ENCODE results near the gene GNG7.
"Not testable (repeated sequence)": the region's sequence is repeated elsewhere in the genome, so short reads cannot be mapped to it uniquely, and the experiment has no call there.

The GNG7 gene

DNA sequence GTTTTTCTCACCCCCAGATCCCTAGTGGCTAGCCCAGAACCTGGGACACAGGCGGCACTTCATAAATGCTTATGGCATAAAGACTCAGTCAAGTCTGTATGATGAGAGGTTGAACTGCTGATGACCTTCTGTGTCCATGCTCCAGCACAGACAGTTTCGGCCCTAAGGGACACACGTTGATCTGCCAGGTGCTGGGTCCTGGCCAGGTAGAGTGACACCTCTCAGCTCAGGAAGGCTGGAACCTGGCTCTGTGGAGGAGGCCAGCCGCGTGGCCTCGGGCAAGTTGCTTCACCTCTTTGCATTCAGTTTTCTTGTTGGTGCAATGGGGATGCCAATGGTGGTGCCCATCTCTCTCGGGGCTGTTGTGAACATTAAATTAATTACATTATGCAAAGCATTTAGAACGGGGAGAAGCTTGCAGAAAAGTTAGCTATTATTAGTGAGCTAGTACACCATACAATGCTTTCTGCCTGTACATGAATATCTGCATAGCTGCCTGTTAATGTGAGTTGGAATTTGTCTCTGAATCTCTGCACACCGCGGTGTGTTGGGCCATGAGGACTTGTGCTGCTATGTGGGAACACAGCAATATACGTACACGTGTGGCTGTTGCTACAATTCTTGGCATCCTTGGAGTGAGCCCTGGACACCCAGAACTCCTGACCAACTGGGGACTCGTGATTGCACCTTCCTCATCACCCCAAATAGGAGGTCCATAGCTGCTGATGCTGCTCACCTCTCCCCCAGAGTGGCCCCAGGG is 218.1 kb downstream of the GNG7 start:
- no peak for DNase-seq

DNA sequence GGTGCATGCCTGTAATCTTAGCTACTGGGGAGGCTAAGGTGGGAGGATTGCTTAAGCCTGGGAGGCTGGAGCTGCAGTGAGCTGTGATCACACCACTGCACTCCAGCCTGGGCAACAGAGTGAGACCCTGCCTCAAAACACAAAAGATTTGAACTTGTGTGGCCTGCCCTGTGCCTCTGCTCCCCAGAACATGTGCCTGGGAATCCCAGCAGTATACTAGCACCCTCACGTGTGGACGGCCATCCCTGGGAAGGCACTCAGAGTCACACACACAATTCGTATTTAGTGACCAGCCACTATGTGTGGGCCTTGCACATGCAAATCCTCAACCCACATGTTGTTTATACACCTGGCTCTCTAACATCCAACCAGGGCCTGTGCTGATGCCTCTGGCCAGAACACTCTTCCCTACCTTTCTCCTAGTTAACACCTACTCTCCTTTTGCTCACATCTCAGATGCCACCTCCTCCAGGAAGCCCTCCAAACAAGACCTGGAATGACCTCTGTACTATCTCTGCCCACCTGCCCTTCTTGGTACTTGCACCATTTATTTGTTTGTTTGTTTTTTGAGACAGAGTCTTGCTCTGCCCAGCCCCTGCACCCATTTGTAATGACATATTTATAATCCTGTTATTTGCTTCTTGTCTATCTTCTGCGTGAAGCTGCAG is 218.9 kb downstream of the GNG7 start:
- DNase-seq = no peak

DNA sequence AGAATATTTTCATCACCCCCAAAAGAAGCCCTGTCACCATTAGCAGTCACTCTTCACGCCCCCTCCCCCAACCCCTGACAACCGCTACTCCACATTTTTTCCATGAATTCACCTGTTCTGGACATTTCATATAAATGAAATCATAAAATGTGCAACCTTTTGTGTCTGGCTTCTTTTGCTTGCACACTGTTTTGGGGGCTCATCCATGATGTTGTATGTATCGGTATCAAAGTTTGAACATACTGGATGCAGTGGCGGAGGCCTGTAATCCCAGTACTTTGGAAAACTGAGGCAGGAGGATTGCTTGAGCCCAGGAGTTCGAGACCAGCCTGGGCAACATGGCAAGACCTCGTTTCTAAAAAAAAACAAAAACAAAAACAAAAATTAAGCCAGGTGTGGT is 219.4 kb downstream of the GNG7 start:
- DNase-seq = no peak

DNA sequence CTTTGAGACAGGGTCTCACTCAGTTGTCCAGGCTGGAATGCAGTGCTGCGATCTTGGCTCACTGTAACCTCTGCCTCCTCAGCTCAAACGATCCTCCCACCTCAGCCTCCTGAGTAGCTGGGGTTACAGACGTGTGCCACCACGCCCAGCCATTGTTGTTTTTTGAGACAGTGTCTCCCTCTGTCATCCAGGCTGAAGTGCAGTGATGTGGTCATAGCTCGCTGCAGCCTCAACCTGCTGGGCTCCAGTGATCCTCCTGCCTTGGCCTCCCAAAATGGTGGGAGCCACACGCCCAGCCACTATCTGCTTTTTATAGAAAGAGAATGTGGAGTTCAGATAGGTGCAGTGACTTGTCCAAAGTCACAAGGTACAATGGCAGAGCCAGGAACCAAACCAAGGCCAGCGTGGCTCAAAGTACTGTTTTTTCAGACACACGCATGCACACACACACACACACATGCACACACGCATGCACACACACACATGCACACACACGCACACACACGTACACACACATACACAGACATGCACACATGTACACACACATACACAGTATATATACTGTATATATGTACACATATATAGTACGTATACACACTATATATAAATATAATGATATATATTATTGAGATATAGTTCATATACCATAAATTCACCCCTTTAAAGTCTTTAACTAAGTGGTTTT is 220.0 kb downstream of the GNG7 start:
- no peak for DNase-seq

DNA sequence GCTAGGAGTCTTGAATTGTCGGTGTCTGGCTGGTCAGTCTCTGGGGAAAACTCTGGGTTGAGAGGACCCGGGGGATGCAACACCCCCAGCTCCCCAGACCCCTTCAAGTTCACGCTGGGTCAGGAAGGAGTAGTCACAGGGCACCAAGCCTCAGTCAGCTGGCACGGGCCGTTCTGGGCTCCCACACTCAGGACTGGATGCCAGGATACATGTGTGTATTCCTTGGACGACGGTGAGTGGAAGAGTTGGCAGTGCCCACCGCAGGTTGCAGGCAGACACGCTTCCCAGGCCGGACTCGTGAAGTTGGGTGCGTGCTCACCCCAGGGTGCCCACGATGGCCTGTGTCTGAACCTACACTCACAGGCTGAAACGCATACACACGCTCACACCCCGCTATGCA is 221.0 kb downstream of the GNG7 start:
- DNase-seq = no peak

DNA sequence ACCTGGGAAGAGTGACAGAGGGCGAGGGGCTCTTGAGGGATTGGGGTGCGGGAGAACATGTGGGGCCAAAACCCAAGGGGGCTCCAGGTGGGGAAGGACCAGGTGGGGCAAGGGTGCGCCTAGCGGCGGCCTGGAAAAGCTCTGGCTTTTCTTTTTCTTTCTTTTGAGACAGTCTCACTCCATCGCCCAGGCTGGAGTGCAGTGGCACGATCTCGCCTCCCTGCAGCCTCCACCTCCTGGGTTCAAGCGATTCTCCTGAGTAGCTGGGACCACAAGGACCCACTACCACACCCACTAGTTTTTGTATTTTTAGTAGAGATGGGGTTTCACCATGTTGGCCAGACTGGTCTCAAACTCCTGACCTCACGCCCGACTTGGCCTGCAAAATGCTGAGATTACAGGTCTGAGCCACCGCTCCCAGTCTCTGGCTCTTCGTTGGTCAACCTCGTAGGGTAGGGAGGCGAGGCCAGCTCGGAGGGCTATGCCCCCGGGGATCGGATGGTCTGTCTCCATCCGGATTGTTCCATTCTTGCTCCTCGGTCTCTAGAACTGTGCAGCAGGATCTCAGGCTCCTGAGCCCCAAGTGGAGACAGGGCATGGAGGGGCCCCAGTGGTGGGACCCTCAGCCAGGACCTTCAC is 222.8 kb downstream of the GNG7 start:
- no peak for DNase-seq

DNA sequence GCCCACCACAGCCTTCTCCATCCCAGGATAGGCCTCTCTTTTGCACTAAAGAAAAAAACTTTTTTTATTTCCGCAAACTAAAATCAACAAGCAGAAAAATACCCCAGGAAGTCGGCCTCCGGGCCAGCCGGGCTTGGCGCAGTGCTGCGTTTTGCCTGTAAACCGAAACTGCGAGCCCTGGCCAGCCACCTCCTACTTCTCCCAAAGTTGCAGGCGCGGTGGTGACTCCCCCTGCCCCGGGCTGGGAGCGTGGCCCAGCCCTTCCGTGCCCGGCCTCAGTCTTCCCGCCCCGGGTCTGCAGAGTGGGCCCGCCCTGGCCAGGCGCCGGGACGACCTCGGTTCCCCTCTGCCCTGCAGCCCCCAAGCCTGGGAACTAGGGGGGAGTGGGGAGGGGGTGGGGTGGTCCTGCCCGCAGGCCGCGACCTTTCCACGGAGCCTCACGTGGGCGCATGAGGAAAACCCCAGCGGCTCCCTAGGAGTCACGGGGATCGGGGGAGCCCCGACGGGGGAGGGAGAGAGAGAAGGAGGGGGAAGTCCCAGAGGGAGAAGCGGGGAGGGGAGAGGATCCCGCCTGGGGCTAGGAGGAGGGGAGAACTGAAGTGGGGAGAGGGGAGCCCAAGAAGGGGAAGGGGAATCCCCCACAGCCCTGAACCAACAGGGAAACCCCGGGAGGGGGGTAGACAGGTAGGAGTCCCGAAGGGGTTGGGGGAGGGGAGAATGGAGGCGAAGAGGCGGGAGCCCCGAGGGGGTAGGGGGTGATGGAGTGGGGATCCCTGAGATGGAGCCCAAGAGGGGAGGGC is 223.5 kb downstream of the GNG7 start:
- no peak for DNase-seq

DNA sequence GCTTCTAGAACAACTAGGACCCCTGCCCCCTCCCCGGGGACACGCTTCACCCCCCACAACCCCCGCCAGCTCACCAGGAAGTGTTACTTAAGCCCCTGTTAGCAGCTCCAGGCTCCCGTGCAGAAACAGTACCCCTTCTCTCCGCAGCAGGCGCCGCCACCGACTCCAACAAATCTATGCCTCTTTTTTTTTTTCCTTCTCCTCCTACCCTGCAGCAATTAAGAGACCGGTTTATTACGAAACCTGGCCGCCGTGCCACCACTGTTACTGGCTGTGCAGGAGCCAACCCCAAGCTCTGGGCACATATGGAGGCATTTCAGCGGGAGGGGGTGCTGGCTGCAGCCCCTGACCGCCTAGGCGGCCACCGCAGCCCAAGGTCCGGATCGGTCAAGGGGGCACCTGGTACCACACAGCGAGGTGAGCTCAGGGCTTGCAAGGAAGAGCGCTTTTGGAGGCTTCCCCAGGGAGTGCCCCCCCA is 224.2 kb downstream of the GNG7 start:
- peak; percentile 67 for DNase-seq

DNA sequence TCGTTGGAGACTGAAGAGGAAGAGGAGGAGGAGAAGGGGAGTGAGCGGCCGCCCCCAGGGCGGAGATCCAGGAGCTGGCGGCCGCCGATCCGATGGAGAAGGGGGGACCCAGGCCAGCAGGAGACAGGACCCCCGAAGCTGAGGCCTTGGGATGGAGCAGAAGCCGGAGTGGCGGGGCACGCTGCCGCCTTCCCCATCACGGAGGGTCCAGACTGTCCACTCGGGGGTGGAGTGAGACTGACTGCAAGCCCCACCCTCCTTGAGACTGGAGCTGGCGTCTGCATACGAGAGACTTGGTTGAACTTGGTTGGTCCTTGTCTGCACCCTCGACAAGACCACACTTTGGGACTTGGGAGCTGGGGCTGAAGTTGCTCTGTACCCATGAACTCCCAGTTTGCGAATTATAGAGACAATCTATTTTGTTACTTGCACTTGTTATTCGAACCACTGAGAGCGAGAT is 224.7 kb downstream of the GNG7 start:
- peak; percentile 42 for DNase-seq

DNA sequence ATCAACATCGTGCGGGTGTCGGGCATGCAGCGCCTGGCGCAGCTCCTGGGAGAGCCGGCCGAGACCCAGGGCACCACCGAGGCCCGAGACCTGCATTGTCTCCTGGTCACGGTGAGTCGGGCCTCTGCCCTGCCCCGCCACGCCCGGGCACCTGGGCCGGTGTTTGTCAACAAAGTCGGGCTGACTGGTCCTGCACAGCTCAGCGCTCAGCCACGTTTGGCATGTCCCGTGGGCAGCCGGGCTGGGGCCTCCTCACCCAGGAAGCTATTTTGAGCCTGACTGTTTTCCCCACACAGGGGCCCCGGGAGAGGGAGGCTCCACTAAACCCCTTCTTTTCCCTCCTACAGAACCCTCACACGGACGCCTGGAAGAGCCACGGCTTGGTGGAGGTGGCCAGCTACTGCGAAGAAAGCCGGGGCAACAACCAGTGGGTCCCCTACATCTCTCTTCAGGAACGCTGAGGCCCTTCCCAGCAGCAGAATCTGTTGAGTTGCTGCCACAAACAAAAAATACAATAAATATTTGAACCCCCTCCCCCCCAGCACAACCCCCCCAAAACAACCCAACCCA is 225.3 kb downstream of the GNG7 start:
- DNase-seq = peak; percentile 70

DNA sequence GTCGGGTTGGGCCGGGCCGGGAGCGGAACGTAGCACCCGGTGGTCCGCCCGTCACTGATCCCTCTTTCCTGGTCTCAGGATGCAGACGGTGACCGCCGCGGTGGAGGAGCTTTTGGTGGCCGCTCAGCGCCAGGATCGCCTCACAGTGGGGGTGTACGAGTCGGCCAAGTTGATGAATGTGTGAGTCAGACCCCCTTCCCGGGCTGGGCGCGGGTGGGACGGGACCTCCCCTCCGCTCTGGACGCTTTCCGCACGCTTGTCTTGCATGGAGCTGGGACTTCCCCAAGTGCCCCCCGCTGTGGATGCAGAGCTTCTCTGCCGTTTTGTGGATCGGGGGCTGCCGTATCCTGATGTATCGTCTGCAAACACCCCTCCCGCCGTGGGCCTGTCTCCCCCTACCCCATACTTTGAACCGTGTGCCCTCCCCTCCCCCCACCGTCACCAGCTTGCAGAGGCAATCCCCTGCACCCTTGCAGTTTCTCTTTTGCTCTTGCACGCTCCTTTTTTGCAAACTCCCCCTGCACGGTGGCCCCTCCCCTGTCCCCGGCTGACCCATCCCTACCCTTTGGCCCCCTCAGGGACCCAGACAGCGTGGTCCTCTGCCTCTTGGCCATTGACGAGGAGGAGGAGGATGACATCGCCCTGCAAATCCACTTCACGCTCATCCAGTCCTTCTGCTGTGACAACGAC is 225.9 kb downstream of the GNG7 start:
- DNase-seq = no peak

DNA sequence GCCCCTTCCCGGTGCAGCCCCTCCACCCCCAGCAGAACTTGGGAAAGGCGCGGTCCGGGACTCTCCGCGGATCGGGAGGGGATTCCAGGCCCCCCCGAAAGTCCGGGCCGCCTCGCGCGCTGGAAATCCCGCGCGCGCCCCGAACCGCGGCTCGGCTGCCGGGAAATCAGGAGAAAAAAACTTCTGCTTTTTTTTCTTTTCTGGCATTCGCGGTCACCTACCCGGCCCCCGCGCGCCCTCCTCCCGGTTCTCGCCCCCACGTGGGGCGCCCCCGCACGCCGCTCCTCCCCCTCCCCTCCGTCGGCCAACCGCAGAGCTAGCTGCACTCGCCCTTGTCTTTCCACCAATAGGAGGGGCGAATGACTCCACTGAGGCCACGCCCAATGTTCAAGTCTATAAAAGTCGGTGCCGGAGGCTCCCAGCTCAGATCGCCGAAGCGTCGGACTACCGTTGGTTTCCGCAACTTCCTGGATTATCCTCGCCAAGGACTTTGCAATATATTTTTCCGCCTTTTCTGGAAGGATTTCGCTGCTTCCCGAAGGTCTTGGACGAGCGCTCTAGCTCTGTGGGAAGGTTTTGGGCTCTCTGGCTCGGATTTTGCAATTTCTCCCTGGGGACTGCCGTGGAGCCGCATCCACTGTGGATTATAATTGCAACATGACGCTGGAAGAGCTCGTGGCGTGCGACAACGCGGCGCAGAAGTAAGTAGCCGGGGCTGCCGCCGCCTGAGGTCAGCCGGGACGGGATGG is 226.6 kb downstream of the GNG7 start, which contains the start of gene GADD45B:
GADD45B (plus strand) TSS at position 426 of the 749 bp plus-strand sequence; CDS start at position 658, 232 bp downstream.
- peak; percentile 89 for DNase-seq

DNA sequence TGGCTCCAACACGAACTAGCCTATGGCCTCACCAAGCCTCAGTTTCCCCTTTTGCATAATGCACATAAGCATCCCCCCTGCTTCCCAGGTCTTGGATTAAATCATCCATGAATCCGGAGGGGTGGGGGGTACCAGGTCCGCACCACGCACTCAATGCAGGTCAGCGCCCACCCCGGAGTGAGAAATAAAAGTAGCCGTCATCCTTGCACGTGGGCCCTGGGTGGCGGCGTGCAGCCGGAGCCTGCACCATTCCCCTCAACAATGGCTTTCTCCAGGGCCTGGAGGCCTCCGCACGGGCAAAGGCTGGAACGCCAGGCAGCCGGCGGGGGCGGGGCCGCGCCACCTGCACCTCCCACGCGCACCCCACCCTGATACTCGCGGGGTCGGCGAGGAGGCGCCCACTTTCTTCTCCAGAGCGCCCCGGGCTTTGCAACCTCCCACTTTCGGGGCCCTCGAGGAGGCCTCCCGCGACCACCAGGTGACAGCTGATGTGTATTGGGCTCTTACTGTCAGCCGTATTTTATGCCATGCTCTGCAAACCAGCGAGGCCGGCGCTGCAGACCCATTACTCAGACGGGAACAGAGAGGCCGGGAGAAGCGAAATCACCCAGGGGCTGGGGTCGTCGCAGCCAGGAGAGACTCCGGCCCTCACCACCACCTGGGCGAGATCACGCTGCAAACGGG is 227.3 kb downstream of the GNG7 start:
- DNase-seq = peak; percentile 80

DNA sequence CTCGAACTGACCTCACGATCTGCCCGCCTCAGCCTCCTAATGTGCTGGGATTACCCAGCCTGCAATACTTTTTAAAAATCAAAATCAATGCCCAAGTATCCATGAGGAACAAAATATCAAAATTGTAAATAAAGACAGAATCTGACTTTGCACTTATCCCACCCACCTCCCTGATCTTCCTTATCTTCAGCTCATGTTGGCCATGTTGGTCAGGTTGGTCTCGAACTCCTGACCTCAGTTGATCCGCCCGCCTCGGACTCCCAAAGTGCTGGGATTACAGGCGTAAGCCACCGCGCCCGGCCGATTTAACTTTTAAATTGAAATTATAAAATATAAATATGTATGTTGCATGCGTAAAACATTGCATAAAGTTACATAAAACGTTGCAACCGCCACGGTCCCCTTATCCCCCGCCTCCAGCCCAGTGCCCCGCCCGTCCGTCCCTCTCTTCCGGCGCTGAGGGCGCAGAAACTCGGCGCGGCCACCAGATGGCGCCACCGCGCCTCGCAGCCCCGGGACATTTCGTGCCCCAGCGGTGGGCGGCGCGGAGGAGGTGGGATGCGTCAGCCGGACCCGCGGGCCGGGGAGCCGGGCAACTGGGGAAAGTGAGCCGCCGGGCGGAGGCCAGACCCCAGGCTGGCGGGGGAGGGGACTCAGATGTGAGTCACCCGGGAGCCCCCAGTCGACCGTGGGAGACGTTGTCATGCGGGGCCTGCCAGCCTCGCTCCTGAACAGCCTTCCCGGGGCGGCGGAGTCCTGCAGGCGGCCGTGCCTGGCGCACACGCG is 228.1 kb downstream of the GNG7 start:
- DNase-seq = peak; percentile 89

DNA sequence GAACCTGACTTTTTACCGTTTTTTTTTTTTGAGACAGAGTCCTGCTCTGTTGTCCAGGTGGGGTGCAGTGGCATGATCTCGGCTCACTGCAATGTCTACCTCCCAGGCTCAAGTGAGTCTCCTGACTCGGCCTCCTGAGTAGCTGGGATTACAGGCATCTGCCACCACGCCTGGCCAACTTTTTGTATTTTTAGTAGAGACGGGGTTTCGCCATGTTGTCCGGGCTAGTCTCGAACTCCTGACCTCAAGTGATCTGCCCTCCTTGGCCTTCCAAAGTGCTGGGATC is 232.6 kb downstream of the GNG7 start:
- not testable (repeated sequence) for DNase-seq

DNA sequence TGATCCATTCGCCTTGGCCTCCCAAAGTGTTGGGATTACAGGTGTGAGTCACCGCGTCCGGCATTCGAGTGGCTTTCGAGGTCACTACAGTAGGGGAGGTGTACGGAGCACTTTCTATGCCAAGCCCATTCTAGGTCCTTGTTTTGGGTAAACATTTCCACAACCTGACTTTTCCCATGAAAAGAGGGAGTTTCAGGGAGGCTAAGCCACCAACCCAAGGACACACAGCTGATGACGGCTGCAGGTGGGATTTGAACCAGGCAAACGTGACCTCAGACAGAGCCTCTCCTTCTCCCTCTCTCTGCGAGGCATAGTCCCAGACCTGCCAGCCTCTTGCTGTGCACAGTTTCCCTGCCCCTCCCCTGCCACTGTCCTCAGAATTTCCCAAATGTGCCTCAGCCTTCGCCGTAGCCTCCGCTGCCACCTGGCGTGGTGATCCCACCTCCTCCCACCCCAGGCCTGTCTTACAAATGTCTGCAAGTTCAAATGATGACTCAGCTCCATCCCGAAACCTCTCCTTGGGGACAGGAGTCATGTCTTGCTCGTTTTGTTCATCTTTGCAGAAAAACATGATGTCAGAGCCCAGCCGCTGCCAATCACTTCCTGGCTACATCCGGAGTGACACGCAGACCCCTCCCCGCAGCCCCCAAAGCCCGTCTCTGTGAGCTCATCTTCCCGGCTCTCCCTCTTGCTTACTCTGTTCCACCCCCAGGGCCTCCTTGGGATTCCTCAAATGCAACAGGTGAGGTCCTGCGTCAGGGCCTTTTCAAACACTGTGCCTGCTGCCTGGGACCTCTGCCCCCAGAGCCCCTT is 233.2 kb downstream of the GNG7 start:
- no peak for DNase-seq

DNA sequence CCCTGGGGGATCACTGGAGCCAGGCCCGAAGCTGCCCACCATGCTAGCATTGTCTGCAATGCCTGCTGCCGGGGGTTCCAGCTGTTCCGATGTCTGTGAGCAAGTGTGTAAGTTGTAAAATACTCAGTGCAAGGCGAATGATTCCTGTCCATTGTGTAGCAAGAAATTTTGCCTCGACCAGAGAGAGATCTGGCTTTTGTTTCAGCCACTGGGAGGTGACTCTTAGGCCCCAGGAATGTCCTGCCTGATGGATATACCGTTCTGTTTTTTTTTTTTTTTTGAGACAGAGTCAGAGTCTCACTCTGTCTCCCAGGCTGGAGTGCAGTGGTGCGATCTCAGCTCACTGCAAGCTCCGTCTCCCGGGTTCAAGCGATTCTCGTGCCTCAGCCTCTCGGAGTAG is 233.9 kb downstream of the GNG7 start:
- DNase-seq = no peak

DNA sequence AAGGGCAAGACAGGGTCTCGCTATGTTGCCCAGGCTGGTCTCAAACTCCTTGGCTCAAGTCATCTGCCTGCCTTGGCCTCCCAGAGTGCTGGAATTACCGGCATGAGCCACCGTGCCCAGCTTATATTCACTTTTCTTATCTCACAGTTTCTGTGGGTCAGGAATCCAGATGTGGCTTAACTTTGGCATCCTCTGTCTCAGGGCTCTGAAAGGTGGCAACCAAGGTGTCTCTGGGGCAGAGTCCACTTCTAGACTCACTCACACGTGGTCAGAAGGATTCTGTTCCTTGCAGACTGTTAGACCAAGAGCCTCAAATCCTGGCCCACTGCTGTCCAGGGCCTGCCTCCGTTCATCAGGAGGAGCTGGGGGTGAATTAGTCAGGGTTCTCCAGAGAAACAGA is 238.1 kb downstream of the GNG7 start:
- no peak for DNase-seq
